Raji (cell line): ENCODE results near the gene HOXA6.

ENCODE experiments used
- POLR2A ChIP-seq: IDR thresholded peaks from 2 replicates; pipeline ENCODE4 v1.6.1; 2011; ENCODE audit warnings: low read depth, low read length, control low read depth; ENCODE audit not compliant: insufficient read depth

Gene HOXA6

DNA sequence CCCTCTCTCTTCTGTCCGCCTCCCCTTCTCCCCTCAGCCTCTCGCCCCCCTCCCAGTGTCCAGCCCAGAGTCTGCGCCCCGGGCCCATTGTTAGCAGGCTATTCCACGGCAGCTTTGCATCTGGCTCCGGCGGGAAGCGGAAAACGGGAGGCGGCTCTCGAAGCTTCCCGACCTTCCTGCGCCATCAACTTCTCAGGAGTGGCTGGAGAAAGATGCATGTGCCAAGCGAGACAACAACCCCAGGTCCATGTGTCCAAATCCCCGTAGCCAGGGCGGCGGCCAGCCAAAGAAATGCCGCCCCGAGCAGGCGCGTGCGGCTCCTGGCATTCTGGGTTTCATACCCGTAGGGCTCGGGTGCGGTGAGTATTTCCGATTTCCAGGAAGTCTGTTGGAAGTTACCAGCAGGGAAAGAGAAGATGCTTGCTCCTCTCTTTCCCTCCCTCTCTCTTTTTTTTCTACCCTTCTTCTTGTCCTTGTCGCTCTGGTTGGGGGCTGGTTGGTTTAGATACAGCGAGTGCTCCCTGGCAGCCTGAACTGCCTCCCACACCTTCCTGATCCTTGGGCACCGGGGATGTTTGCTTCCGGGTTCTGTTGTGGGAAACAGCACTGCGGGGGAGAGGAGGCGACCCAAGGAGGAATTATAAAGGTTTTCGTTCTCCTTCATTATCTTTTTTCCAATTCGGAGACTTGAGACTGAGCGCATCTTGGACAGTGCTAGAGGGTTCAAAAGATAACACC is 43.9 kb downstream of the HOXA6 start:
- TF ChIP-seq POLR2A, result no peak

DNA sequence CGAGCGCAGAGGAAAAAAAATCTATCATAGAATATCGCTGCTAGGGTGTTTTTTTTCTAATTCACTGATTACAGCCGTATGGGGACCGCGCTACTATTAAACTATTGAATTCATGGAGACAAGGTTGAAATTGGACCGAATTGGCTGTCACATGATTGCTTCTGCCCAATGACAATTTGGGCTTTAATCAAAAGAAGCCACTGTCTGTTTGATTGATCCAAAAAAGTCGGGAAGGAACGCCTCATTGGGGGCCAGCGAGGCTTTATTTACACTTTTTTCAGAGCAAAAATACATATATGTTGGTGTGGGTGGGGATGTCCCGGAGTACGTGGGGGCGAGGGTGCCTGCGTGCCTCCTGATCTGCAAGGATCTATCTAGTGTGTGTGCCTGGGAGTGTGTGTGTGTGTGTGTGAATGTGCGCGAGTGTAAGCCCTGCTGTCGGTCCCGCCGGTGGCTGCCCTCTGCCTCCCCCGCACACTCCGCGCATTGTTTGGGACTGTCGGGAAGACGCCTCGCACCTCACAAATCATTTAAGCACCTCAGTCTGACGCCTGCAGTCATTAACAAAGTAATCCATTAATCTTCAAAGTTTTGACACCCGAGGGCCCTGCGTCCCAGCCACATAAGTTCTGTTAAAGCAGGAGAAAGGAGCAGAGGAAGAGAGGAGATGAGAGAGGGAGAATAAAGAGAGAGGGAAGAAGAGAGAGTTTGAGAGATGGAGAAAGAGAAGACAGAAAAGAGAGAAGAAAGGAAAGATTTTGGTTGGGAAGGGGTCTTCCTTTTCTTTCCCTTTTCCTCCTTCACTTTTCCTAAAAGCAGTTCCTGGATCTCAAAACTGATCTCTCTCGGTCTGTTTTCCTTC is 44.8 kb downstream of the HOXA6 start, which contains the start of gene HOXA2:
HOXA2 (minus strand) TSS at position 103 of the 862 bp plus-strand sequence. CDS start 183 bp downstream, outside the sequence.
- TF ChIP-seq POLR2A, result no peak

DNA sequence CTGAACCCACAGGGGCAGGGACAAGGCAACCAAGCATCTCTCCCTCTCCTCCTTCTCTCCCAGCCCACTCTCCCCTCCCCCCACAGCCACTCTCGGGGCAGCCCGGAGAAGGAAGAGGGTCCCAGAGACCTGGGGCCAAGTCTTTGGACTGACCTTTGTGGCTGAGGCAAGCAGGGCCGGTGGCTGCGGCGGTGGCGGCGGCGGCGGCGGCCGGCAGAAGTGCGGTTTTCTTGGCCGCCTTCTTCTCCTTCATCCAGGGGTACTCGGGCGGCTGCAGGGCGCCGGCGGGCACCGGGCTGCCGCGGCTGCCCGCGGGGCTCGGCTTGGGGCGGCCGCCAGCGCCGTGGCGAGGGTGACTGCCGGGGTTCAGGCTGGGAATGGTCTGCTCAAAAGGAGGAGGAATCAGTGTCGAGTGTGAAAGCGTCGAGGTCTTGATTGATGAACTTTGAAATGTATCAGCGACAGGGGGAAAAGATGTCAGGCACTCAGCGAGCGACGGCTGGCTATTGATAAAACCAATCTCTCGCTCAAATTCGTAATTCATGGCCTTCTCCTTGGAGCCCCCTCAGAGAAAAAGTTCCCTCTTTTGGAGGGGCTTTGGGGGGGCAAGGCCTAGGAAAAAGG is 45.5 kb downstream of the HOXA6 start:
- no peak for TF ChIP-seq POLR2A

DNA sequence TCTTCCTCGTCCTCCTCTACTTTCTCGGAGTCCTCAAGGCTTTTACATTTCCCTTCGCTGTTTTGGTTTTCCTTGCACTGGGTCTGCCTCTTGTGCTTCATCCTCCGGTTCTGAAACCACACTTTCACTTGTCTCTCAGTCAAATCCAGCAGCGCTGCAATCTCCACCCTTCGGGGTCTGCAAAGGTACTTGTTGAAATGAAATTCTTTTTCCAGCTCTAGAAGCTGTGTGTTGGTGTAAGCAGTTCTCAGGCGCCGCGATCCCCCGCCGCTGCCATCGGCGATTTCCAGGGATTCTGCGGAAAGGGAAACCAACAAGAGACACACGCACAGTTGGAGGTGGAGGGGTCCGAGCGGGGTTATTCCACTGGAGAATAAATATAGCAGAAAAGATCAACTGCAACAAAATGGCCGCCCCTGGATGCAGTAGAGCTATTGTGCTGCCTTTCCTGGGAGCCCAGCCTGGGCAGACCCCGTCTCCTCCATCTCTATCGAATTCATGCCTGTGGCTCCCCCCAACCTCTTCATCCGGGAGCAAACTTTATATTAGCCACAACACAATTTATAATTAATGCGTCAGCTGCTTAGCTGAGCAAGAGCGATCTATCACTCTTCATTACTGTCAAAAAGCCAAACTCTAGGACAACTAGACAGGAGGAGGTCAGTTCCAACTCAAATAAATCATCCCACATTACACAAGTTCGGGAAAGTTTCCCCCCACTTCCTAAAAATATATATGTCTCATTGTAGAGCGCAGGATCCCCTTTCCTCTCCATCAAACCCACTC is 46.2 kb downstream of the HOXA6 start:
- TF ChIP-seq POLR2A, result no peak

DNA sequence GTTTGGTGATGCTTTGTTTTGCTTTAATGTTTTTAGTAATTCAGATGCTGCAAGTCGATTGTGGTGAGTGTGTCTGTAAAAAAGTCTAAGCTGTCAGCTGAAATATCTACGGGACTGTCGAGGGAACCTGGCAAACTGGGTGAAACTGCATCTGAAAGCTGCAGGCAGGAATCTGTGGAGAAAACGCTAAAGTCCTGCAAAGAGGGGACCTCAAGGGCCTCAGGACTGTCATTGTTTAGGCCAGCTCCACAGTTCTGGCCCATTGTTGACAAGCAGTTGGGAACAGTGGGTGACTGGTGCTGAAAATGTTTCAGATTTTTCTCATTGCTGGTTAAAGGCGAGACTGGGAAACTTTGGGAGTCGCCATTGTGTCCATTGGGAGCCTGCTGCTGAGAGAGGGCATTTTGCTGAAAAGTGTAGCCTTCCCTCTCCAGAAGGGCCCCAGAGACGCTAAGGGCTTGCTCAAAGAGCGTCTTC is 46.8 kb downstream of the HOXA6 start:
- TF ChIP-seq POLR2A, result no peak

DNA sequence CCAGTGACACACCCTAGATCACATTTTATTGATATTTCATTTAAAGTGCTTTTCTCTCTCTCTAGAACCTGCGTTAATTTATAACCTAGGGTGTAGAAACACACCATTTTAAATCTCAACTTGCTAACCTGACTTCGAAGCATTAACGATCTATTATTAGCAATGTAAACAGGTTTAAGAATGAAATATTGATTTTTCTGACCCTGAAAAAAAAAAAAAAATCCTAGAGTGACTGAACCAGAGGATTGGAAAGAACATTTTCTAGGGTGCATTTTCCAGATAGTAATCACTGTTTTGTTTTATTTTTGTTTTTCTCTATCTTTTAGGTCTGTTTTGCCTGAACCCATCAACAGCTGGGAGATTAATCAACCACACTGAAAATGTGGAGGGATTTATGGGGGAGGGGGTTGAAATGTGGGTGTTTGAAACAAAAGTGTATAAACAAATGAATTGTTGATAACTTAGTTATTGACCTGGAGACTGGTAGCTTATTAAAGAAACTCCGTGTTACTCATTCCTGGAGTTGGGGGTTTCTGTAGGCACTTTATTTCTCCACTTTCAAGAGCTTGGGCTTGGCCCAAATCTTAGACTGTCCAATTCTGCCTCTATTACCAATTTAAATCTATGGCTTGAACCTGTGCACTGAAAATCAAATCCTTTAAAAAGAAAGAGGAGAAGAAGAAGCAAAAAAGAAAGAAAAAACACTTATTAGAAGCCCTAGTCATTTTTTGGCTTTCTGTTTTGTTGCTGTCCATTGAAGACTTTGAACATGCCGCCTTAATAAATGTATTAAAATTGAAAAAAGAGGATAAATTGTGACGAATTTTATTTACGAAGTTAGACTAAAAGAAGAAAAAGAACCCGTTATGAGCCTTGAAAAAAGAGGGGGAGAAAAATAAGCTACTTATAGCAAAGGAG is 47.9 kb downstream of the HOXA6 start:
- TF ChIP-seq POLR2A, result no peak

DNA sequence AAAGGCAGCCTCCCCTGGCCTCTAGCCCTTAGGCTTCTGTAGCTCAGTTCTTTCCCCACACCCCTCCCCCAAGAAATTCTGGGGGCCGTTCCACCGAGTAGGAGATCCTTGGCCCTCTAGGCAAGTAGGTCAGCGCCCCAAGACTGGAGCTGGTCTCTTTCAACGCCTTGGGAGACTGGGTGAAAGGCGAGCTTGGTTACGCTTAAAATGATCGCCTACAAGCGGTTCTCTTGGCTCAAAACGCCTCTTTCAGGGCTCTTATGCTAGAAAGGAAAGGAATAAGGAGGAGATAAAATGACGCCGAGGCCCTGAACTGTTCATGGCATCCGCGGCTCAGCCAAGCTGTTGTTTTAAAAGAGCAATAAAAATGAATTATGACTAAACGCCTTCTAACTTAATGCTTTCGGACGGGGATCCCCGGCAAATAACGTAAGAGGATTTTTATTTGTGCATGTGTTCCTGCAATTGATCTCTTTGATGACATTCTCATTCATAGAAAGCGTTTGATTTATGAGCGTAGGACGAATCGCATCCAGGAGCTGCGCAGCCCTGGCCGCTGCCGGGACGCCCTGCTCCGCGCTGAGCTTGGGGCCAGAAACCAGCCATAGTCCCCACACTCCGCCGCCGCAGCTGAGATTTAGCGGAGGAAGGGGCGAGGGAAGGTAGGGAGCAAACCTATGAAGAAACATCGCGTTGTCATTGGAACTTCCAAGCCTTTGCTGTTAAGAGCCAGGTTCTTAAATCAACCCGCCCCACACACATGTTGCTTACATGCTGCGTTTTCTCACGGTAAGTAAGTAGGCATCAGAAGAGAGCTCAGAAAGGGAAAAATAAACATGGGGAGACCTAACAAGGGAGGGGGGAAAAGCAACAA is 48.8 kb downstream of the HOXA6 start:
- TF ChIP-seq POLR2A, result no peak

DNA sequence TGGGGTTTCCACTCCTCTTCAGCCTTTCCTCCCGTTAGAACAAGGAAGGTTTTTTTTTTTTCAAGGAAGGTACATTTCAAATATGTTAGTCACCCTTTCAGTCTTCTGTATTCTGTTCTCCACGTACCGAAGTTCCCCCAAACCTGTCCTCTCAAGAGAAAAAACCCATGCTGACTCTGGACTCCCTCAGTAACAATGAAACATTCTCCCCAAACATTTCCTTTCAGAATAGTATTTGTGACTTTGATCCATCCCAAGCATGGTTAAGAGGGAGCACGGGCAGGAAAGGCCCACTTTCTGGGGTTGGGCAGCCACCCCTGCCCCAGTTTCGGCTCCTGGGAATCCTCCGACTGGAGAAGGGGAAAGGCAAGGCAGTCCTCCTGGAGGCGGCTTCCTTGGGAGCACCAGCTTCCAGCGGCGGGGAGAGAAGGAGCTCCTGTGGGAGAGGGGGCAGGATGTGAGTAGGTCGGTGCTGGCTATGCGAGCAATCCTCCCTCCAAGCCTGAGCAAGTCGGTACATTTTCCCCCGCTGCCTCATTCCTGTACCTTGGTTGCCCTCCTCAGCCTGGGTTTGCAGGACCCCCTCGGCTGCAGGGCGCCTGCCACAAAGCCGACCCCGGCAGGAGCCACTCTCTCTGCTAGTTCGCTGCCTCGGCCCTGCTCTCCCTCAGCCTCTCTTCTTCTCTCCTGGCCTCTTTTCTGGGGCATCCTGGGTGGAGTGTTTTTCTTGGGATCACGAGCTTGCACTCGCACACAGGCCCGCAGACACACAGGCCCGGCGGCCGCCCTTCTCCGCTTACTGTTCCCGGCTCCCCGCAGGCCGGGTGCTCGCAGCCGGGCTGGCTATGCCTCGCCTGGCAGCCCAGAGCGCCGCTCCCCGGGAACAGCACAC is 49.6 kb downstream of the HOXA6 start:
- no peak for TF ChIP-seq POLR2A

DNA sequence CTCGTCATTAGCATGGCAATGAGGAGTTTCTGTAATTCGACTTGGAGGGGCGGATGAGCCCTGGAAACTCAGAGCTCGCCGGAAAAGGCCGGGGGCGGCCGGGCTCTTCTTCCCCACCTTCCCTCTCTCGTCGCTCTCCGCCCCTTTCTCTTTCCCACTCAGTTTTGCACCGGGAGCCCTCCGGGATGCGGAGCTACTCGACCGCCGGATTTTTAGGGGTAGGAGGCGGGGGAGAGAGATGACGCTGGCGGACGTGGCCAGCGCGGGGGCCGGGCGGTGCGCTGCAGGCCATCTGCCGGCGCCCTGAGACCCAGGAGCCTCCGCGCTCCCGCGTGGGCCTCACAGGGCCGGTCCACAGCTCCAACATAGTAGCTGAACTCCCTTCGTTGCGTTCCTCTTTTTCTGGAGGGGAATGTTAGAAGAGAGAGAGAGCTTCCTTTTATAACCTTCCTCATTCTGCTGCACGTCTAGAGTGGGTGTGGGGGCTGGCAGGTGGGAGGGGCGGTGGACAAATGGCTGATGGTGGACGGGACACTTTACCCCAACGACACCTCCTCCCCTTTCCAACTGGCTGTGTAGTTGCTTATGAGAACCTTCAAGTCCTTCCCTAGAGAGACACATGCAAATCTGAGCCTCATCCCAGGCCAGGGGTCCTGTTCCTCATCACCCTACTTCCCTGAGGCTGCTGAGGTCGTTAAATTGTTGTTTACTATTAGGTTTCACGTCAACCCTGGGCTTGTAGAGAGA is 50.6 kb downstream of the HOXA6 start:
- TF ChIP-seq POLR2A, result no peak

DNA sequence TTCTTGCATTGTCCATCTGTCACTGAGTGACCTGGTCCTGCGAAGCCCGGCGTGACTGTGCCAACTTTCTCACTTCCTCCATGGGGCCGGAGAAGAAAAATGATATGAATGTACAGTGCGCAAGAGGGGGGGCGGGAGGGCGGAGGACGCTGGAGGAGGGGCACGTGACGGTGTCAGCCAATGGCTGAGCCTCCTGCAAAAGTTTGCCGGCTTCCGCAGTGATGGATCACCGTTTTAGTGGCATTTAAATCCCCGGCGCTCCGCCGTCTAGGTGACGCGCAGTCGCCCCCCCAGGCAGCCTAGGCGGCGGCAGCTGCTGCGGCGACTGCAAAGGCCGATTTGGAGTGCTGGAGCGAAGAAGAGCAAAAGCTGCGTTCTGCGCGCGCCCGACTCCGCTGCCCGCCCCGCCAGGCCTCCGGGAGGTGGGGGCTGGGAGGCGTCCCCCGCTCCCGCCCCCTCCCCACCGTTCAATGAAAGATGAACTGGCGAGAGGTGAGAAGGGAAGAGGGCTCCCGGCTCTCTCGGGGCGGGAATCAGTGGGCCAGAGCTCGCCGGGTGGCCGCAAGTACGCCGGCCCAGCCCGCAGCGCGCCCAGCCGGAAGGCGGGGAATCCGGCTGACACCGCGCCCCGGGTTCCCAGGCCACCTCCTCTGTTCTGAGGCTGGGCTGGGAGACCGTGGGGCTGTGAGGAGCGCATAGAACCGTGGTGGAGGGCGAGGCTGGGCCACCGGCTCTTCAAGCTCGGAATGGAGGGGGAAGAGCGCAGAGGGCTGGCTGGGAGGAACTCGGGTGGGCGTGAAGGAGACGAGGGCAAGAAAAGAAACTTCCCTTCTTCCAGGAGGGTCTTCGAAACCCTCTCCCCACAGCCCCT is 51.4 kb downstream of the HOXA6 start, which contains the start of gene HOXA1:
HOXA1 (minus strand) TSS at position 104 of the 871 bp plus-strand sequence; CDS start at position 16, 88 bp downstream.
- peak; percentile 57 for TF ChIP-seq POLR2A
